HCT116 (cell line): Measurements from ENCODE around the gene ANKEF1.

Experiments used
- CBX3 ChIP-seq: IDR thresholded peaks from 2 replicates; pipeline ENCODE4 v1.6.1; 2012; ENCODE audit warnings: low read depth
- JUND ChIP-seq: IDR thresholded peaks from 2 replicates; pipeline ENCODE4 v1.6.1; 2012
- POLR2A ChIP-seq: IDR thresholded peaks from 2 replicates; pipeline ENCODE4 v1.7.0; 2011; ENCODE audit warnings: borderline replicate concordance; ENCODE audit not compliant: insufficient read depth, insufficient read length; ENCODE audit errors: extremely low read depth
- POLR2AphosphoS5 ChIP-seq: IDR thresholded peaks from 2 replicates; pipeline ENCODE4 v1.6.1; 2011; ENCODE audit warnings: mild to moderate bottlenecking, low read depth, low read length, moderate library complexity
- YY1 ChIP-seq: IDR thresholded peaks from 2 replicates; pipeline ENCODE4 v1.6.1; 2011; ENCODE audit warnings: low read length, low read depth, moderate library complexity, mild to moderate bottlenecking; ENCODE audit not compliant: insufficient replicate concordance; ENCODE audit errors: extremely low read depth
- TF ChIP-seq, protein P1 (sequence below), 3 experiments: fragments of 200-600 bp in 1 of 3; sonication (generic) in 1 of 3; IDR thresholded peaks in 2 of 3; conservative IDR thresholded peaks in 1 of 3; 2 replicates each; pipeline ENCODE4 v1.5.1; 2012 to 2017; ENCODE audit warnings: low read depth in 2 of 3, low read length in 2 of 3, antibody characterized with exemption in 1 of 3, borderline replicate concordance in 1 of 3, control low read depth in 1 of 3, mild to moderate bottlenecking in 1 of 3, mixed read lengths in 1 of 3, mixed run types in 1 of 3, moderate library complexity in 1 of 3; ENCODE audit not compliant: insufficient read depth in 1 of 3

DNA sequence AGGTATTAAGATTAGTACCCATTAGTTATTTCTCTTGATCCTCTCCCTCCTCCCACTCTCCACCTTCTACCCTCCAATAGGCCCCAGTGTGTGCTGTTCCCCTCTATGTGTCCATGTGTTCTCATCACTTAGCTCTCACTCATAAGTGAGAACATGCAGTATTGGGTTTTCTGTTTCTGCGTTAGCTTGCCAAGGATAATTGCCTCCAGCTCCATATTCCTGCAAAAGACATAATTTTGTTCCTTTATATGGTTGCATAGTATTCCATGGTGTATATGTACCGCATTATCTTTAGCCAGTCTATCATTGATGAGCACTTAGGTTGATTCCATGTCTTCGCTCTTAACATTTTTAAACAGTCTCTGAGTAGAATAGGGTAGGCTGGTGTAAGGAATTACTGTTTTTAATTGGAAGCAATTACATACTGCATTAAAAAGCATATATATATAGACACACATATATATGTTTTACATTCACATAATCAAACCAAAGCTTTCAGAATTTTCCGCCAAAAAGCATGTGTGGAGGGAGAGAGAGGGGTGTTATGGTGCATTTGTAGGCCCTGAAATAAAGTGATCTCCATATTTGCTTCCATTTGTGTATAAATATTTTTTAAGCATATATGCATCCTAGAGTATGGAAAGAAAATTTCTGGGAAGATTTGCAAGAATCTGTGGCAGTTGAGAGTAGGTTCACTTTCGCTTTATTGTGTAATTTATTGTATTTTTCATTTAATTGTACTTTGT, 709 bp upstream of the ANKEF1 start:
- no peak for TF ChIP-seq POLR2A
- TF ChIP-seq, protein P1, sequence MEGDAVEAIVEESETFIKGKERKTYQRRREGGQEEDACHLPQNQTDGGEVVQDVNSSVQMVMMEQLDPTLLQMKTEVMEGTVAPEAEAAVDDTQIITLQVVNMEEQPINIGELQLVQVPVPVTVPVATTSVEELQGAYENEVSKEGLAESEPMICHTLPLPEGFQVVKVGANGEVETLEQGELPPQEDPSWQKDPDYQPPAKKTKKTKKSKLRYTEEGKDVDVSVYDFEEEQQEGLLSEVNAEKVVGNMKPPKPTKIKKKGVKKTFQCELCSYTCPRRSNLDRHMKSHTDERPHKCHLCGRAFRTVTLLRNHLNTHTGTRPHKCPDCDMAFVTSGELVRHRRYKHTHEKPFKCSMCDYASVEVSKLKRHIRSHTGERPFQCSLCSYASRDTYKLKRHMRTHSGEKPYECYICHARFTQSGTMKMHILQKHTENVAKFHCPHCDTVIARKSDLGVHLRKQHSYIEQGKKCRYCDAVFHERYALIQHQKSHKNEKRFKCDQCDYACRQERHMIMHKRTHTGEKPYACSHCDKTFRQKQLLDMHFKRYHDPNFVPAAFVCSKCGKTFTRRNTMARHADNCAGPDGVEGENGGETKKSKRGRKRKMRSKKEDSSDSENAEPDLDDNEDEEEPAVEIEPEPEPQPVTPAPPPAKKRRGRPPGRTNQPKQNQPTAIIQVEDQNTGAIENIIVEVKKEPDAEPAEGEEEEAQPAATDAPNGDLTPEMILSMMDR (IDR thresholded peaks at IDR 0.05 in 2 of 3, conservative IDR thresholded peaks at IDR 0.05 in 1 of 3; ENCODE audit: borderline replicate concordance in 1 of 3, insufficient read depth in 1 of 3, low read depth in 2 of 3, low read length in 2 of 3): no peak
- TF ChIP-seq JUND: no peak
- TF ChIP-seq YY1: no peak
- no peak for TF ChIP-seq POLR2AphosphoS5
- TF ChIP-seq CBX3: no peak
